Measurements from ENCODE around the gene PXN.

- TF ChIP-seq POLR2AphosphoS5 (IDR thresholded peaks at IDR 0.05; ENCODE audit: low read depth, low read length), result no peak
- TF ChIP-seq POLR2A (IDR thresholded peaks at IDR 0.05; ENCODE audit: low read depth, low read length), result no peak
- TF ChIP-seq TAF1 (IDR thresholded peaks at IDR 0.05; ENCODE audit: borderline replicate concordance, low read depth, low read length), result no peak
These were observed 34.1 kb downstream of the PXN start for GRCh38 chr12:120231316-120232011.
